ENCODE measurements around the gene ETS1. TPM values are rescaled to one million over a fixed set of nuclear protein-coding genes. Genes with fewer than 3 reads are reported as not detected.

Gene ETS1
- total RNA-seq, 2 donors from 2014 or later = 33.6 to 116 TPM

GRCh38 chr11:128492903-128493569 is 94.3 kb downstream of the ETS1 start:
- DNase-seq (ENCODE audit: low spot score) = no peak
- Histone ChIP-seq H3K27ac (peak overlapping the region; percentile 39 to 45), H3K9me3 (no peaks in the 10 kb centered on the region), H3K4me1 (ENCODE audit: control insufficient read depth in 1 of 2, low read depth in 2 of 2) (peaks cover 49 to 70% of the 10 kb centered on the region in 2 donors), H3K27me3 (replicated peaks; ENCODE audit: insufficient read depth) (no peaks in the 10 kb centered on the region), H3K4me3 (no peak overlapping the region), H3K36me3 (peaks cover 10% of the 10 kb centered on the region)
- no peak for ATAC-seq (ENCODE audit: insufficient number of reproducible peaks, low FRiP score, low read depth)
- TF ChIP-seq CTCF (IDR thresholded peaks at IDR 0.05) = no peak

- Histone ChIP-seq H3K4me3 (no peak overlapping the region), H3K36me3 (peaks cover 10% of the 10 kb centered on the region), H3K9me3 (no peaks in the 10 kb centered on the region), H3K27me3 (replicated peaks; ENCODE audit: insufficient read depth) (no peaks in the 10 kb centered on the region), H3K27ac (peak overlapping the region; percentile 39 to 45), H3K4me1 (ENCODE audit: control insufficient read depth in 1 of 2, low read depth in 2 of 2) (peaks cover 44 to 68% of the 10 kb centered on the region in 2 donors)
- ATAC-seq (ENCODE audit: insufficient number of reproducible peaks, low FRiP score, low read depth) (no peak), DNase-seq (ENCODE audit: low spot score) (no peak)
- TF ChIP-seq CTCF (IDR thresholded peaks at IDR 0.05) = no peak
Measured at GRCh38 chr11:128492461-128492860, 94.9 kb downstream of the ETS1 start.

- no peaks in the 10 kb centered on the region for H3K9me3 ChIP-seq
- ATAC-seq (ENCODE audit: insufficient number of reproducible peaks, low FRiP score, low read depth) (no peak), DNase-seq (ENCODE audit: low spot score) (no peak)
- no peak for TF ChIP-seq CTCF (IDR thresholded peaks at IDR 0.05)
- H3K27me3 ChIP-seq (replicated peaks; ENCODE audit: insufficient read depth) = no peaks in the 10 kb centered on the region
- peaks cover 34 to 58% of the 10 kb centered on the region in 2 donors for H3K4me1 ChIP-seq (ENCODE audit: control insufficient read depth in 1 of 2, low read depth in 2 of 2)
- peak overlapping the region in 1 of 2 donors; percentile 39 for H3K27ac ChIP-seq
- H3K36me3 ChIP-seq = peaks cover 14% of the 10 kb centered on the region
- H3K4me3 ChIP-seq = no peak overlapping the region
Measured at GRCh38 chr11:128491195-128491936, 96.0 kb downstream of the ETS1 start.

- H3K9me3 ChIP-seq = no peaks in the 10 kb centered on the region
- H3K4me1 ChIP-seq (ENCODE audit: control insufficient read depth in 1 of 2, low read depth in 2 of 2) = peaks cover 26 to 45% of the 10 kb centered on the region in 2 donors
- ATAC-seq (ENCODE audit: insufficient number of reproducible peaks, low FRiP score, low read depth) (no peak), DNase-seq (ENCODE audit: low spot score) (no peak)
- no peaks in the 10 kb centered on the region for H3K27me3 ChIP-seq (replicated peaks; ENCODE audit: insufficient read depth)
- no peak overlapping the region for H3K27ac ChIP-seq
- H3K36me3 ChIP-seq = peaks cover 23% of the 10 kb centered on the region
- no peak overlapping the region for H3K4me3 ChIP-seq
- no peak for TF ChIP-seq CTCF (IDR thresholded peaks at IDR 0.05)
Measured at GRCh38 chr11:128490092-128490491, 97.3 kb downstream of the ETS1 start.

- H3K4me3 ChIP-seq = no peak overlapping the region
Measured at GRCh38 chr11:128488471-128488870, 98.9 kb downstream of the ETS1 start.

More at GRCh38 chr11:128488471-128488870, 98.9 kb downstream of the ETS1 start:
- no peaks in the 10 kb centered on the region for H3K9me3 ChIP-seq
- no peak for TF ChIP-seq CTCF (IDR thresholded peaks at IDR 0.05)
- H3K27ac ChIP-seq = peak overlapping the region in 1 of 2 donors; percentile 32
- H3K27me3 ChIP-seq (replicated peaks; ENCODE audit: insufficient read depth) = no peaks in the 10 kb centered on the region
- DNase-seq (ENCODE audit: low spot score) (peak; percentile 47), ATAC-seq (ENCODE audit: insufficient number of reproducible peaks, low FRiP score, low read depth) (peak; percentile 81)
- H3K36me3 ChIP-seq = peaks cover 27% of the 10 kb centered on the region
- peaks cover 26 to 36% of the 10 kb centered on the region in 2 donors for H3K4me1 ChIP-seq (ENCODE audit: control insufficient read depth in 1 of 2, low read depth in 2 of 2)
